ENCODE data around the gene CHRNB1. TPM values are rescaled to one million over a fixed set of nuclear protein-coding genes. Genes with fewer than 3 reads are reported as not detected.

The CHRNB1 gene
- total RNA-seq, 2 experiments from 2014 or later = 13.2 to 13.4 TPM

GRCh38 chr17:7413346-7413985 lies 31.4 kb upstream of the CHRNB1 start:
- CTCF ChIA-PET (ENCODE audit: unreplicated experiment) = no interaction called here
- H2AFZ ChIP-seq (ENCODE audit: low read length) = no peak overlapping the region
- H3K36me3 ChIP-seq (ENCODE audit: insufficient read depth, low read length) = no peaks in the 10 kb centered on the region
- H4K20me1 ChIP-seq (ENCODE audit: insufficient read depth, low read length) = no peaks in the 10 kb centered on the region
- no peak overlapping the region for H3K27ac ChIP-seq (ENCODE audit: low read depth, low read length, poor library complexity, severe bottlenecking)
- intact Hi-C loops (cut with micrococcal nuclease; ENCODE audit: unreplicated experiment) = no loop called here
- H3K4me2 ChIP-seq (ENCODE audit: low read length) = no peak overlapping the region
- no peaks in the 10 kb centered on the region for H3K9me2 ChIP-seq (ENCODE audit: insufficient read depth, low read length)
- no peaks in the 10 kb centered on the region for H3K4me1 ChIP-seq (ENCODE audit: insufficient read depth, low read length, poor library complexity, severe bottlenecking)
- no peak for DNase-seq (ENCODE audit: low spot score)
- BruUV-seq (replicated peaks) = no TSS peak
- TF ChIP-seq CTCF (conservative IDR thresholded peaks at IDR 0.05; ENCODE audit: low read length) (no peak), EZH2phosphoT487 (IDR thresholded peaks at IDR 0.05; ENCODE audit: borderline replicate concordance, low read depth, low read length) (no peak)
- H3K79me2 ChIP-seq (ENCODE audit: insufficient read depth, low read depth, low read length) = no peaks in the 10 kb centered on the region
- H3K4me3 ChIP-seq (ENCODE audit: low read depth, low read length, poor library complexity, severe bottlenecking) = no peak overlapping the region
- H3K9me3 ChIP-seq (ENCODE audit: low read length) = no peaks in the 10 kb centered on the region
- POLR2A ChIA-PET = no interaction called here

- no peak overlapping the region for H3K4me3 ChIP-seq (ENCODE audit: low read depth, low read length, poor library complexity, severe bottlenecking)
- no peaks in the 10 kb centered on the region for H3K9me2 ChIP-seq (ENCODE audit: insufficient read depth, low read length)
- no peak overlapping the region for H3K27ac ChIP-seq (ENCODE audit: low read depth, low read length, poor library complexity, severe bottlenecking)
- CTCF ChIA-PET (ENCODE audit: unreplicated experiment) = interaction anchor here (0.9 kb wide), 1 partner anchor 11 kb away, joined by 3 read pairs; the partner anchor contains the start of gene TMEM256
- no peak for DNase-seq (ENCODE audit: low spot score)
- no peaks in the 10 kb centered on the region for H4K20me1 ChIP-seq (ENCODE audit: insufficient read depth, low read length)
- no peaks in the 10 kb centered on the region for H3K79me2 ChIP-seq (ENCODE audit: insufficient read depth, low read depth, low read length)
- H2AFZ ChIP-seq (ENCODE audit: low read length) = no peak overlapping the region
- H3K9me3 ChIP-seq (ENCODE audit: low read length) = no peaks in the 10 kb centered on the region
- POLR2A ChIA-PET = no interaction called here
- BruUV-seq (replicated peaks) = no TSS peak
- no peaks in the 10 kb centered on the region for H3K4me1 ChIP-seq (ENCODE audit: insufficient read depth, low read length, poor library complexity, severe bottlenecking)
- no peak overlapping the region for H3K4me2 ChIP-seq (ENCODE audit: low read length)
- H3K36me3 ChIP-seq (ENCODE audit: insufficient read depth, low read length) = no peaks in the 10 kb centered on the region
- no peak for TF ChIP-seq CTCF (conservative IDR thresholded peaks at IDR 0.05; ENCODE audit: low read length)
- no peak for TF ChIP-seq EZH2phosphoT487 (IDR thresholded peaks at IDR 0.05; ENCODE audit: borderline replicate concordance, low read depth, low read length)
- intact Hi-C loops (cut with micrococcal nuclease; ENCODE audit: unreplicated experiment) = no loop called here
Measured at GRCh38 chr17:7414837-7415236, 30.0 kb upstream of the CHRNB1 start.

- intact Hi-C loops (cut with micrococcal nuclease; ENCODE audit: unreplicated experiment) = no loop called here
- H3K27ac ChIP-seq (ENCODE audit: low read depth, low read length, poor library complexity, severe bottlenecking) = no peak overlapping the region
- H2AFZ ChIP-seq (ENCODE audit: low read length) = no peak overlapping the region
- H4K20me1 ChIP-seq (ENCODE audit: insufficient read depth, low read length) = no peaks in the 10 kb centered on the region
- H3K36me3 ChIP-seq (ENCODE audit: insufficient read depth, low read length) = no peaks in the 10 kb centered on the region
- BruUV-seq (replicated peaks) = no TSS peak
- POLR2A ChIA-PET = interaction anchor here (0.6 kb wide), 2 partner anchors 61 to 112 kb away, joined by 3 to 6 read pairs; partner anchors contain the start of gene TMEM95
- no peak overlapping the region for H3K4me3 ChIP-seq (ENCODE audit: low read depth, low read length, poor library complexity, severe bottlenecking)
- no peak for DNase-seq (ENCODE audit: low spot score)
- no peaks in the 10 kb centered on the region for H3K9me2 ChIP-seq (ENCODE audit: insufficient read depth, low read length)
- CTCF ChIA-PET (ENCODE audit: unreplicated experiment) = no interaction called here
- H3K4me1 ChIP-seq (ENCODE audit: insufficient read depth, low read length, poor library complexity, severe bottlenecking) = no peaks in the 10 kb centered on the region
- no peaks in the 10 kb centered on the region for H3K9me3 ChIP-seq (ENCODE audit: low read length)
- TF ChIP-seq EZH2phosphoT487 (IDR thresholded peaks at IDR 0.05; ENCODE audit: borderline replicate concordance, low read depth, low read length) (no peak), CTCF (conservative IDR thresholded peaks at IDR 0.05; ENCODE audit: low read length) (no peak)
- no peak overlapping the region for H3K4me2 ChIP-seq (ENCODE audit: low read length)
- H3K79me2 ChIP-seq (ENCODE audit: insufficient read depth, low read depth, low read length) = no peaks in the 10 kb centered on the region
Measured at GRCh38 chr17:7415784-7416183, 29.1 kb upstream of the CHRNB1 start.

Data from OCI-LY7 (cell line).